Gastrocnemius medialis (tissue), 4 donors: ENCODE data around the gene SYNGR2. TPM values are rescaled to one million over a fixed set of nuclear protein-coding genes. Genes with fewer than 3 reads are reported as not detected.
A peak's percentile ranks its signal among the peaks of the same experiment; 100 is the strongest.

ENCODE experiments used
- ATAC-seq, 2 donors: fragments of 150-250 bp; one replicate each; pipeline ENCODE4 v1.9.1; 2016
- DNase-seq, 2 donors: peaks; one replicate each; pipeline ENCODE4 v3.0.0-alpha.2; 2019
- H3K27ac ChIP-seq, 4 donors: fragments of 200-600 bp; sonication (generic); 1 replicate in 1 of 4; 2 replicates in 3 of 4; pipeline ENCODE4 v1.5.1; 2016 to 2018; ENCODE audit warnings: mild to moderate bottlenecking in 2 of 4, moderate library complexity in 1 of 4
- H3K27me3 ChIP-seq, 3 donors: fragments of 200-600 bp; sonication (generic) in 2 of 3; 1 replicate in 1 of 3; 2 replicates in 2 of 3; pipeline versions ENCODE4 v1.5.1 to v1.6.0; 2016 to 2019; ENCODE audit warnings: mild to moderate bottlenecking in 1 of 3, moderate library complexity in 1 of 3
- H3K36me3 ChIP-seq, 2 donors: fragments of 200-600 bp; sonication (generic) in 1 of 2; one replicate each; pipeline ENCODE4 v1.5.1; 2017 to 2018
- H3K4me1 ChIP-seq, 2 donors: fragments of 200-600 bp; sonication (generic) in 1 of 2; one replicate each; pipeline ENCODE4 v1.5.1; 2016 to 2017; ENCODE audit warnings: mild to moderate bottlenecking in 2 of 2
- H3K4me3 ChIP-seq, 4 donors: fragments of 200-600 bp; sonication (generic) in 3 of 4; 1 replicate in 1 of 4; 2 replicates in 3 of 4; pipeline ENCODE4 v1.5.1; 2016 to 2019; ENCODE audit warnings: mild to moderate bottlenecking in 2 of 4
- H3K9me3 ChIP-seq, 3 donors: fragments of 200-600 bp; sonication (generic) in 2 of 3; 1 replicate in 1 of 3; 2 replicates in 2 of 3; pipeline ENCODE4 v1.5.1; 2016 to 2019
- CTCF ChIP-seq, 5 experiments: fragments of 450-650 bp in 3 of 5; fragments of 200-600 bp in 2 of 5; sonication (generic) in 2 of 5; IDR thresholded peaks in 4 of 5; conservative IDR thresholded peaks in 1 of 5; 1 replicate in 4 of 5; 2 replicates in 1 of 5; pipeline ENCODE4 v1.5.1; 2016 to 2019; ENCODE audit warnings: antibody characterized with exemption in 5 of 5, mild to moderate bottlenecking in 3 of 5, moderate library complexity in 3 of 5
- POLR2A ChIP-seq, 2 donors: fragments of 450-650 bp; IDR thresholded peaks; one replicate each; pipeline ENCODE4 v1.6.1; 2017; ENCODE audit warnings: antibody characterized with exemption in 2 of 2, mild to moderate bottlenecking in 2 of 2, moderate library complexity in 2 of 2
- in situ Hi-C, 4 donors: fragments of 200-750 bp; cut with MboI; loops; one replicate each; pipeline versions ENCODE4 v1.15.0 to v1.8.0; 2017; ENCODE audit warnings: low sequenced_read_pairs in 4 of 4
- intact Hi-C: fragments of 100-400 bp; cut with DNase I; formaldehyde crosslinking; loops from one replicate; pipeline ENCODE4 v1.15.1; 2023; ENCODE audit warnings: low total_unique reads
- total RNA-seq, 4 donors: library from RNA; depleted of rRNA; stranded (reverse); fragments of >200 nt; gene quantifications; one replicate each; pipeline versions ENCODE4 v1.1.0 to v1.2.3, GENCODE V29; 2016

The SYNGR2 gene
- total RNA-seq, 4 donors from 2014 or later, result 104 to 218 (median 163) TPM

GRCh38 chr17:78124081-78124835 is 44.1 kb upstream of the SYNGR2 start:
- ATAC-seq (no peak), DNase-seq (no peak)
- Histone ChIP-seq H3K9me3 (no peaks in the 10 kb centered on the region), H3K27ac (no peak overlapping the region), H3K36me3 (no peaks in the 10 kb centered on the region), H3K4me3 (no peak overlapping the region), H3K27me3 (peaks cover 11 to 20% (median 13%) of the 10 kb centered on the region in 3 donors), H3K4me1 (peaks cover 5 to 24% of the 10 kb centered on the region in 2 donors)
- no peak for TF ChIP-seq POLR2A (IDR thresholded peaks at IDR 0.05)
- in situ Hi-C loops, result no loop called here
- intact Hi-C loops, result no loop called here

- in situ Hi-C loops, result no loop called here
- no peak overlapping the region for H3K27ac ChIP-seq
- H3K27me3 ChIP-seq, result peaks cover 13 to 23% (median 16%) of the 10 kb centered on the region in 3 donors
- no peaks in the 10 kb centered on the region for H3K36me3 ChIP-seq
- TF ChIP-seq POLR2A (IDR thresholded peaks at IDR 0.05) (no peak), CTCF (IDR thresholded peaks at IDR 0.05 in 4 of 5, conservative IDR thresholded peaks at IDR 0.05 in 1 of 5) (no peak)
- H3K4me3 ChIP-seq, result no peak overlapping the region
- no peaks in the 10 kb centered on the region for H3K9me3 ChIP-seq
- intact Hi-C loops, result no loop called here
- peaks cover 5 to 24% of the 10 kb centered on the region in 2 donors for H3K4me1 ChIP-seq
- ATAC-seq, result no peak
- no peak for DNase-seq
Measured at GRCh38 chr17:78124836-78125137, 43.6 kb upstream of the SYNGR2 start.

GRCh38 chr17:78125138-78125913 is 43.1 kb upstream of the SYNGR2 start:
- in situ Hi-C loops (no loop called here), intact Hi-C loops (no loop called here)
- no peaks in the 10 kb centered on the region for H3K9me3 ChIP-seq
- peak overlapping the region in 3 of 4 donors; percentile 7 to 73 (median 68) for H3K27ac ChIP-seq
- no peak for ATAC-seq
- H3K36me3 ChIP-seq, result no peaks in the 10 kb centered on the region
- no peak for DNase-seq
- peaks cover 13 to 28% (median 18%) of the 10 kb centered on the region in 3 donors for H3K27me3 ChIP-seq
- H3K4me3 ChIP-seq, result no peak overlapping the region
- H3K4me1 ChIP-seq, result peaks cover 5 to 24% of the 10 kb centered on the region in 2 donors
- TF ChIP-seq CTCF (IDR thresholded peaks at IDR 0.05 in 4 of 5, conservative IDR thresholded peaks at IDR 0.05 in 1 of 5), result no peak
- TF ChIP-seq POLR2A (IDR thresholded peaks at IDR 0.05), result no peak

GRCh38 chr17:78125976-78126894 is 42.1 kb upstream of the SYNGR2 start:
- no peak for DNase-seq
- no peak for TF ChIP-seq POLR2A (IDR thresholded peaks at IDR 0.05)
- no peak for TF ChIP-seq CTCF (IDR thresholded peaks at IDR 0.05 in 4 of 5, conservative IDR thresholded peaks at IDR 0.05 in 1 of 5)
- no peak for ATAC-seq
- in situ Hi-C loops, result no loop called here
- Histone ChIP-seq H3K4me1 (peaks cover 5 to 24% of the 10 kb centered on the region in 2 donors), H3K27me3 (peaks cover 18 to 37% (median 27%) of the 10 kb centered on the region in 3 donors), H3K36me3 (no peaks in the 10 kb centered on the region), H3K27ac (peak overlapping the region; percentile 7 to 73 (median 66)), H3K9me3 (no peaks in the 10 kb centered on the region), H3K4me3 (no peak overlapping the region)
- intact Hi-C loops, result no loop called here
